Measurements from ENCODE around the gene CRADD.

DNA sequence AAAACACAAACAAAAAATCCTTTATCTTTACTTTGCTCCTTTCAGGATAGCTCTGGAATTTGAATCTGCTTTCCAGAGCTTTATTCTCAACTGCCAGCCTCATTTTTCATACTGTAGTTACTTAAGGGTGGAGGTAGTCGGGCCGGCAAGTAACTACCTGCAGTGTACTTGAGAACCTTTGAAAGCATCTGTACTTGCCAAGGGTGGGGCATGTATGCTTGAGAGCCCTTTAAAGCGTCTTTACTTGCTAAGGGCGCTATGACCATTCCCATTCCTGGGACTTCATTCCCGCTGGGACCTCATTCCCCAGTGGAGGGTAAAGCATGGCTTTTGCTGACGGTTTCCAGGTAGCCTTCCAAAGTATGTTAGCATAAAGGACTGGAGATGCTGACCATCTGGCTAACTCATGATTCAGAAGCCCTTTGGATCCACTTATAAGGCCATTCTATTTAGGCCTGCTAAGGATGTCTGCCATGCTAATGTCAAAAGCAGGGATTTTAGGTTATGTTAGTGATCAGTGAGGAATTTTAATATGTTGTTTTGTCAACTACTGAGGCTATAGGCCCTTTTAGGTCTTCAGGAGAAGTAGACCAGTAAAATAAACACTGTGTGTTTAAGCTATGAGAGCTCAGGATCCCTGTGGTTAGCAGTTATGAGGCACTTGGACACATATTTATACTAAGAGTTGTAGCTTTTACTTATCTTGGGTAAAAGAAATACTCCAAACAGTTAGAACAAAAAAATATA lies 74.9 kb downstream of the CRADD start:
- TF ChIP-seq, protein P1, sequence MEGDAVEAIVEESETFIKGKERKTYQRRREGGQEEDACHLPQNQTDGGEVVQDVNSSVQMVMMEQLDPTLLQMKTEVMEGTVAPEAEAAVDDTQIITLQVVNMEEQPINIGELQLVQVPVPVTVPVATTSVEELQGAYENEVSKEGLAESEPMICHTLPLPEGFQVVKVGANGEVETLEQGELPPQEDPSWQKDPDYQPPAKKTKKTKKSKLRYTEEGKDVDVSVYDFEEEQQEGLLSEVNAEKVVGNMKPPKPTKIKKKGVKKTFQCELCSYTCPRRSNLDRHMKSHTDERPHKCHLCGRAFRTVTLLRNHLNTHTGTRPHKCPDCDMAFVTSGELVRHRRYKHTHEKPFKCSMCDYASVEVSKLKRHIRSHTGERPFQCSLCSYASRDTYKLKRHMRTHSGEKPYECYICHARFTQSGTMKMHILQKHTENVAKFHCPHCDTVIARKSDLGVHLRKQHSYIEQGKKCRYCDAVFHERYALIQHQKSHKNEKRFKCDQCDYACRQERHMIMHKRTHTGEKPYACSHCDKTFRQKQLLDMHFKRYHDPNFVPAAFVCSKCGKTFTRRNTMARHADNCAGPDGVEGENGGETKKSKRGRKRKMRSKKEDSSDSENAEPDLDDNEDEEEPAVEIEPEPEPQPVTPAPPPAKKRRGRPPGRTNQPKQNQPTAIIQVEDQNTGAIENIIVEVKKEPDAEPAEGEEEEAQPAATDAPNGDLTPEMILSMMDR (IDR thresholded peaks at IDR 0.05), result no peak
- no peak for TF ChIP-seq POLR2A (IDR thresholded peaks at IDR 0.05)
